ENCODE results near the gene CCDC57. TPM values are rescaled to one million over a fixed set of nuclear protein-coding genes. Genes with fewer than 3 reads are reported as not detected.

The CCDC57 gene
- total and polyA plus RNA-seq, 2 experiments from 2014 or later = 10.6 to 15.3 TPM

DNA sequence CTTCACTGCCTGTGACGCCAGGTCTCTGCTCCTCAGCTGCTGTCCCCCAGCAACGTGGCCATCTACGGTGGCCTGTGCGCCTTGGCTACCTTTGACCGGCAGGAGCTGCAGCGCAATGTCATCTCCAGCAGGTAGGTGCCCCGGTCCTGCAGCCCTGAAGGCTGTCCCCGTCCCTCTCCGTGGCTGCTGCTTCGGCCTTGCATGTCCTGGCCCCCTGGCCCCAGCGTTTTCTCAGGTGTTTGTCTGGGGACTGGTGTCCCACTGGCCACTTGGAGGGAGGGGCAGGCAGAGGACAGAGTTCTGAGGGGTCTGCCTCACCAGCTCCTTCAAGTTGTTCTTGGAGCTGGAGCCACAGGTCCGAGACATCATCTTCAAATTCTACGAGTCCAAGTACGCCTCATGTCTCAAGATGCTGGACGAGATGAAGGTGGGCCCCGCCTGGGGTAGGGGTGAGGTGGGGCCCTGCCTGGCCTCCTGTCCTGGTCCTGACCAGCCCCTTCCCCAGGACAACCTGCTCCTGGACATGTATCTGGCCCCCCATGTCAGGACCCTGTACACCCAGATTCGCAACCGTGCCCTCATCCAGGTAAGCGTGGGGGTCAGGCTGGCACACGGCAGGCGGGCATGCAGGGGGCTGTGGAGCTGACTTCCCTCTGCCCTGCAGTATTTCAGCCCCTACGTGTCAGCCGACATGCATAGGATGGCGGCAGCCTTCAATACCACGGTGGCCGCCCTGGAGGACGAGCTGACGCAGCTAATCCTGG lies 156.5 kb downstream of the CCDC57 start:
- no peaks in the 10 kb centered on the region for H3K27me3 ChIP-seq (replicated peaks; ENCODE audit: insufficient read depth)
- in situ Hi-C loops (cut with MboI) = no loop called here
- TF ChIP-seq EZH2 (IDR thresholded peaks at IDR 0.05; ENCODE audit: insufficient read depth, poor library complexity, severe bottlenecking) (no peak), EZH2phosphoT487 (IDR thresholded peaks at IDR 0.05; ENCODE audit: insufficient read depth, low read depth) (no peak)
- no peaks in the 10 kb centered on the region for H3K9me3 ChIP-seq (ENCODE audit: low read depth)
- H3K79me2 ChIP-seq (ENCODE audit: insufficient read depth) = peaks cover 23% of the 10 kb centered on the region
- no peak overlapping the region for H3K4me2 ChIP-seq (ENCODE audit: unreplicated experiment)
- H3K9me2 ChIP-seq (ENCODE audit: insufficient read depth) = no peaks in the 10 kb centered on the region
- H4K20me1 ChIP-seq (ENCODE audit: insufficient read depth) = no peaks in the 10 kb centered on the region
- no peak for DNase-seq
- H3K36me3 ChIP-seq (ENCODE audit: low read depth) = no peaks in the 10 kb centered on the region
- no peak overlapping the region for H2AFZ ChIP-seq
- H3K27ac ChIP-seq = no peak overlapping the region
- H3K4me3 ChIP-seq = no peak overlapping the region
- 88 to 89% methylated on average over 28 of the region's 28 CpGs for WGBS, 2 experiments (ENCODE audit: low coverage in 1 of 2, low lambda C conversion rate in 2 of 2, missing lambda C conversion rate in 2 of 2)
- no peaks in the 10 kb centered on the region for H3F3A ChIP-seq (ENCODE audit: insufficient read depth)
- peaks cover 6% of the 10 kb centered on the region for H3K4me1 ChIP-seq (ENCODE audit: insufficient read depth)
- no peak overlapping the region for H3K9ac ChIP-seq

DNA sequence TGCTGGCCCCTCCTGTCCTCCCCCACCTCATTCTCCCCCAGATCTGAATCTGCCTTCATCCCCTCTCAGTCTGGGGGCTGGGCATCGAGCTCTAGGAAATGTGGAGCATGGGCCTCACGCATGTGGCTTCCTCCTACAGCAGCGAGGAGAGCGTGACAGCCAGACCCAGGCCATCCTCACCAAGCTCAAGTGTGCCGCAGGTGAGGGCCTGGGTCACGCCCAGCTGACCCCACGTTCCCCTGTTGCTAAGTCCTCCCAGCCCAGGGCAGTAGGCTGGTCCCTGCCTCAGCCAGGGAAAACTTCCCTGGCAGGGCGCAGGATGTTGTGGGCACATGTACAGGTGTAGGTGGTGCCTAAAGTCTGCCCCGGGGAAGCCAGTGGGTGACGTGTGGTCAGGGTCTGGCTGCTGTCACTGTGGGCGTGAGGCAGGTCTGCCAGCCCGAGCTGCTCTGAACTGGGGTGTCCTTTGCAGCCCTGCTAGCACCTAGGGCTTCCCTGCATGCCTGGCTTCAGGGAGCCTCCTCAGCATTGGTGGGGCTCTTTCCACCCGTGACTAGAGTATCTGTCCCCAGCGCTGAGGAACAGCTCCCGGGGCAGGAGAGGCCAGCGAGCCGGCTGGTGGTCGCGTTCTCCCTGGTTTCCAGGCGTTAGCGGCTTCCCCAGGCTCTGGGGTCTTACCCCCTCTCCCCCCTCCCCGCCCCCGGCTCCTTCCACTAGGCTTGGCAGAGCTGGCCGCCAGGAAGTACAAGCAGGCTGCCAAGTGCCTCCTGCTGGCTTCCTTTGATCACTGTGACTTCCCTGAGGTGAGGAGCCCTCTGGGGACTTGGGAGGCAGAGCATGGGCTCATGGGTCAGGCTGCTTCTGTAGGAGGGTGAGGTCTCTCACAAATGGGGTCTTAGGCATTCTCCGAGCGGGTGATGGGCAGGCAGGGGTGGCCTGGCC lies 157.3 kb downstream of the CCDC57 start:
- WGBS, 2 experiments (ENCODE audit: low coverage in 1 of 2, low lambda C conversion rate in 2 of 2, missing lambda C conversion rate in 2 of 2) = 89 to 90% methylated on average over 18 to 26 of the region's 26 CpGs
- Histone ChIP-seq H3K9ac (no peak overlapping the region), H3K4me1 (ENCODE audit: insufficient read depth) (peaks cover 6% of the 10 kb centered on the region), H3K4me3 (no peak overlapping the region), H3K4me2 (ENCODE audit: unreplicated experiment) (no peak overlapping the region), H2AFZ (no peak overlapping the region), H3K9me2 (ENCODE audit: insufficient read depth) (no peaks in the 10 kb centered on the region), H3K27me3 (replicated peaks; ENCODE audit: insufficient read depth) (no peaks in the 10 kb centered on the region), H3K9me3 (ENCODE audit: low read depth) (no peaks in the 10 kb centered on the region), H3K27ac (no peak overlapping the region), H3F3A (ENCODE audit: insufficient read depth) (no peaks in the 10 kb centered on the region), H4K20me1 (ENCODE audit: insufficient read depth) (no peaks in the 10 kb centered on the region), H3K79me2 (ENCODE audit: insufficient read depth) (peaks cover 29% of the 10 kb centered on the region), H3K36me3 (ENCODE audit: low read depth) (no peaks in the 10 kb centered on the region)
- in situ Hi-C loops (cut with MboI) = no loop called here
- TF ChIP-seq EZH2phosphoT487 (IDR thresholded peaks at IDR 0.05; ENCODE audit: insufficient read depth, low read depth) (no peak), EZH2 (IDR thresholded peaks at IDR 0.05; ENCODE audit: insufficient read depth, poor library complexity, severe bottlenecking) (no peak)
- no peak for DNase-seq

DNA sequence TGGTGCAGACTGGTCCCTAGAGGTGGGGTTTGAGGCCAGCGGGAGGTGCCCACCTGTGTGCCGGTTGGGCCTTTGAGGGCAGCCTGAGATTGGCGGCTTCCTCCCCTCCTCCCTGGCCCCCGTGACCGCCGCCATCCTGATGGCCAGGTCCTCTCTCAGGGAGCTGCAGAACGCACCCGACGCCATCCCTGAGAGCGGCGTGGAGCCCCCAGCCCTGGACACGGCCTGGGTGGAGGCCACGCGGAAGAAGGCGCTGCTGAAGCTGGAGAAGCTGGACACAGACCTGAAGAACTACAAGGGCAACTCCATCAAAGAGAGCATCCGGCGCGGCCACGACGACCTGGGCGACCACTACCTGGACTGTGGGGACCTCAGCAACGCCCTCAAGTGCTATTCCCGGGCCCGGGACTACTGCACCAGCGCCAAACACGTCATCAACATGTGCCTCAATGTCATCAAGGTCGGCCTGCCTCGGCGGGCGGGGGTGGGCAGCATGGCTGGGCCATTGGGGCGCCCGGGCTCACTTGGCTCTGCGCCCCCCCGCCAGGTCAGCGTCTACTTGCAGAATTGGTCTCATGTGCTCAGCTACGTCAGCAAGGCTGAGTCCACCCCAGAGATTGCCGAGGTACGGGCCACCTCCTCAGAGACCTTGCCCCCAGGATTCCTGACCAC lies 158.2 kb downstream of the CCDC57 start:
- 91 to 95% methylated on average over 34 to 38 of the region's 38 CpGs for WGBS, 2 experiments (ENCODE audit: low coverage in 1 of 2, low lambda C conversion rate in 2 of 2, missing lambda C conversion rate in 2 of 2)
- no peak overlapping the region for H3K27ac ChIP-seq
- no peak for TF ChIP-seq EZH2phosphoT487 (IDR thresholded peaks at IDR 0.05; ENCODE audit: insufficient read depth, low read depth)
- no peak for TF ChIP-seq EZH2 (IDR thresholded peaks at IDR 0.05; ENCODE audit: insufficient read depth, poor library complexity, severe bottlenecking)
- H3F3A ChIP-seq (ENCODE audit: insufficient read depth) = no peaks in the 10 kb centered on the region
- peaks cover 6% of the 10 kb centered on the region for H3K4me1 ChIP-seq (ENCODE audit: insufficient read depth)
- H3K9ac ChIP-seq = no peak overlapping the region
- H3K4me3 ChIP-seq = no peak overlapping the region
- H3K9me3 ChIP-seq (ENCODE audit: low read depth) = no peaks in the 10 kb centered on the region
- DNase-seq = no peak
- peaks cover 33% of the 10 kb centered on the region for H3K79me2 ChIP-seq (ENCODE audit: insufficient read depth)
- in situ Hi-C loops (cut with MboI) = no loop called here
- no peaks in the 10 kb centered on the region for H3K27me3 ChIP-seq (replicated peaks; ENCODE audit: insufficient read depth)
- H3K36me3 ChIP-seq (ENCODE audit: low read depth) = no peaks in the 10 kb centered on the region
- H2AFZ ChIP-seq = no peak overlapping the region
- H3K9me2 ChIP-seq (ENCODE audit: insufficient read depth) = no peaks in the 10 kb centered on the region
- H4K20me1 ChIP-seq (ENCODE audit: insufficient read depth) = no peaks in the 10 kb centered on the region
- no peak overlapping the region for H3K4me2 ChIP-seq (ENCODE audit: unreplicated experiment)

DNA sequence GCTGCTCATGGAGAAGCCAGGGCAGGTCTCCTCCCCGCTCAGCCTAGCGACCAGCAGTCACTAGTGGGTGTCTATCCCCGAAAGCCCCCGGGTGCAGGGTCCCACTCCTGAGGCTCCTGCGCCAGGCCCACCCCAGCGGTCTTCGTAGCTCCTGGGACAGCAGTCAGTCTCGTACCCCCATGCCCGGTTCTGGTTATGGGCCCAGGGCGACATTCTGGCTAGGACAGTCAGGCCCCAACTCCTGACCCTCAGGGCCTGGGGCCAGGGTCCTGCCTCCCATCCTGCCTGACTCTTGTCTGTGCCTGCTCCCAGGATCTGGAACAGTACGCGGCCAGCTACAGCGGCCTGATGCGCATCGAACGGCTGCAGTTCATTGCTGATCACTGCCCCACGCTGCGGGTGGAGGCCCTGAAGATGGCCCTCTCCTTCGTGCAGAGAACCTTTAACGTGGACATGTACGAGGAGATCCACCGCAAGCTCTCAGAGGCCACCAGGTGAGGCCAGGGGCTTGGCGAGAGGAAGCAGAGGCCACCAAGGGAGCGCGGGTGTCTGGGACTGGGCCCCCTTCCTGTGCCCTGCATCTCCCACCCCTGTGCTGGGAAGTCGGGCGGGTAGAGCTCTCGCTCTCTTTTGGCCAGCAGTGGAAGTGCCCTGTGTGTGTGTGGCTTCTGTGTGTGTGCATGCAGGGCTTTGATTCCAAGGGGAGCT lies 158.9 kb downstream of the CCDC57 start:
- no peaks in the 10 kb centered on the region for H3F3A ChIP-seq (ENCODE audit: insufficient read depth)
- in situ Hi-C loops (cut with MboI) = no loop called here
- WGBS, 2 experiments (ENCODE audit: low coverage in 1 of 2, low lambda C conversion rate in 2 of 2, missing lambda C conversion rate in 2 of 2) = 92 to 95% methylated on average over 28 of the region's 28 CpGs
- H3K9ac ChIP-seq = no peak overlapping the region
- H3K9me2 ChIP-seq (ENCODE audit: insufficient read depth) = no peaks in the 10 kb centered on the region
- no peaks in the 10 kb centered on the region for H3K9me3 ChIP-seq (ENCODE audit: low read depth)
- H3K4me2 ChIP-seq (ENCODE audit: unreplicated experiment) = no peak overlapping the region
- no peak for TF ChIP-seq EZH2 (IDR thresholded peaks at IDR 0.05; ENCODE audit: insufficient read depth, poor library complexity, severe bottlenecking)
- no peak for TF ChIP-seq EZH2phosphoT487 (IDR thresholded peaks at IDR 0.05; ENCODE audit: insufficient read depth, low read depth)
- no peak overlapping the region for H3K27ac ChIP-seq
- H3K4me3 ChIP-seq = no peak overlapping the region
- no peaks in the 10 kb centered on the region for H3K27me3 ChIP-seq (replicated peaks; ENCODE audit: insufficient read depth)
- H3K36me3 ChIP-seq (ENCODE audit: low read depth) = no peaks in the 10 kb centered on the region
- peaks cover 6% of the 10 kb centered on the region for H3K4me1 ChIP-seq (ENCODE audit: insufficient read depth)
- H2AFZ ChIP-seq = no peak overlapping the region
- DNase-seq = no peak
- no peaks in the 10 kb centered on the region for H4K20me1 ChIP-seq (ENCODE audit: insufficient read depth)
- peaks cover 33% of the 10 kb centered on the region for H3K79me2 ChIP-seq (ENCODE audit: insufficient read depth)
